Jurkat, Clone E6-1 (cell line): ENCODE data around the gene TMCO2.

Experiments
- DNase-seq: peaks from one replicate; pipeline ENCODE4 v3.0.0-alpha.2; 2011; ENCODE audit warnings: low read depth, low spot score
- H3K4me3 ChIP-seq: 2 replicates; pipeline ENCODE4 v1.5.1; 2011; ENCODE audit warnings: mild to moderate bottlenecking, low read length, control low read depth, moderate library complexity

Gene TMCO2

DNA sequence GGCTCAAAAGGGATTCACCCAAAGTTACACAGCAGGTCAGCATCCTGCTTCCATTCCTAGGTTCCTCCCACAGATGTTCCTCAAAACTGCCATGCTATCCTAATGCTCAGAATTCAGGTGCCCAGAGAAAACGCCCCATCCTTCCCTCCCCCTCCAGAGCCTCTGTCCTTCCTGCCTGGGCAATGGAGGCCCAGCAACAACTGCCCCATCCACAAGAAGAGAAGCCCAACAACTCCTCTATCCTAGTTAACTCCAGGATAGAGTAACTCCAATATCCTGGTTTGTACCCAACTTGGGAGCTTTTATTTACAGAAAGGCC, 52.5 kb downstream of the TMCO2 start:
- no peak overlapping the region for H3K4me3 ChIP-seq
- no peak for DNase-seq

DNA sequence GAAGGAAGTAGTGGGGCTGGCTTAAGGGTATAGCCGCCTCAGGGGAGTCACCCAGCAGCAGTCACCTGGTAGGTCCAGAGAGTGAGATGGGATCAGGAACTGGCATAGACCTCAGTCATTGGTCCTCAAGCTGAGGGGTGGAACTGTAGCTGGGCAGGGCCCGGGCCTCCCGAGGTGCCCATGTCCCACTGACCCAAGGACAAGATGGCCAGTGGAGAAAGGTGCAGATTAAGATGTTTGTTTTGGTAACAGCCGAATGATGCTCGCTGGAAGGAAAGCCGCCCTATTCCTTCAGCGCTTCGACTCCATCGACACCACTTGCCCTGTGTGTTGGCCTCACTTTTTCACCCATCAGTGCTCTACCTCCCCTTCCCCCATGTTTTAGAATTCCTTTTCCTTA, 52.9 kb downstream of the TMCO2 start:
- DNase-seq, result no peak
- H3K4me3 ChIP-seq, result no peak overlapping the region

DNA sequence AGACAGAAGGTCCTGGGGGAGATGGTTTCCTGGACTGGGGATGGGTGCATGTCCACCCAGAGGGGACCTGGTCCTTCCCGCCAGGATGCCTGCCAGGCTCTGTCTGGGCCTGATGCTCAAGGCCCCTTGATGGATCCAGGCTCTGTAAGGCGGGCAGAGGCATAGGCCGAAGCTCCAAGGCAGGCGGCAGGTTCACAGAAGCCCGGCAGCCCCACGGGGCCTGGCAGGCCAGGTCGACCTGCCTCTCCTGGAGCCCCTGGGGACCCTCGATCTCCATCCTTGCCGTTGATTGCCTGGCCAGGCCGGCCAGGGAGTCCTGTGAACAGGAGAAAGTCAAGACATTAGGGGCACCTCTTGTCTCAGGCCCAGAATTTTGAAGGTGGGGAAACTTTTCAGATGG, 53.3 kb downstream of the TMCO2 start:
- H3K4me3 ChIP-seq, result no peak overlapping the region
- DNase-seq, result no peak
